ENCODE results near the gene ISY1. TPM values are rescaled to one million over a fixed set of nuclear protein-coding genes. Genes with fewer than 3 reads are reported as not detected.

The ISY1 gene
- total and polyA plus RNA-seq, 2 donors (not counting 1 experiment from before 2014, with no cell fraction given), result 26.4 to 49.6 TPM

- H2AFZ ChIP-seq (ENCODE audit: insufficient read depth, low read depth, low read length, poor library complexity, severe bottlenecking), result peak within 1 kb of the TSS; percentile 92
- H3K9ac ChIP-seq (ENCODE audit: low read length), result peak within 1 kb of the TSS; percentile 92
- TF ChIP-seq CTCF (IDR thresholded peaks at IDR 0.05) (no peak), EZH2 (IDR thresholded peaks at IDR 0.05; ENCODE audit: borderline replicate concordance, insufficient read depth, low read depth, low read length, poor library complexity, severe bottlenecking) (no peak)
- no peaks in the 10 kb centered on the region for H3K9me3 ChIP-seq (ENCODE audit: control extremely low read depth in 1 of 3, control insufficient read depth in 2 of 3, insufficient read depth in 1 of 3, low read length in 2 of 3)
- H3K79me2 ChIP-seq (ENCODE audit: control insufficient read depth, insufficient read depth, low read length), result peaks cover 79% of the 10 kb centered on the region
- no peaks in the 10 kb centered on the region for H3K27me3 Mint-ChIP-seq
- H3K4me3 ChIP-seq (ENCODE audit: control extremely low read depth in 1 of 5, extremely low read depth in 1 of 5, insufficient read depth in 1 of 5, low read depth in 2 of 5, low read length in 4 of 5), result peak within 1 kb of the TSS; percentile 71 to 100 (median 98)
- intact Hi-C loops (cut with micrococcal nuclease), result loop anchor here (1.0 to 5.0 kb wide), 9 partner anchors 22 to 456 kb away; partner anchors contain the start of genes ACAD9, COPG1, ISY1 and RAB7A
- WGBS (ENCODE audit: insufficient coverage), result under 1% methylated on average over 82 of the region's 83 CpGs
- peaks cover 31% of the 10 kb centered on the region for H4K20me1 ChIP-seq (ENCODE audit: control insufficient read depth, insufficient read depth, low read length, poor library complexity, severe bottlenecking)
- peaks cover 23 to 52% of the 10 kb centered on the region in 2 donors for H3K4me1 ChIP-seq (ENCODE audit: control insufficient read depth in 2 of 2, insufficient read depth in 2 of 2, low read length in 2 of 2)
- H3K27ac Mint-ChIP-seq, result peak within 1 kb of the TSS; percentile 99
- H3K27me3 ChIP-seq (replicated peaks in 1 of 4; ENCODE audit: control extremely low read depth in 1 of 4, control insufficient read depth in 3 of 4, insufficient read depth in 4 of 4, low read length in 3 of 4), result no peaks in the 10 kb centered on the region
- peak; percentile 95 for DNase-seq
- H3K4me2 ChIP-seq (replicated peaks; ENCODE audit: low read depth, low read length, poor library complexity, severe bottlenecking), result peak within 1 kb of the TSS; percentile 85
- peak within 1 kb of the TSS; percentile 89 for H3K4me3 Mint-ChIP-seq
- H3K36me3 ChIP-seq (replicated peaks in 1 of 2; ENCODE audit: control extremely low read depth in 1 of 2, control insufficient read depth in 1 of 2, extremely low read depth in 1 of 2, insufficient read depth in 2 of 2, low read length in 1 of 2), result peaks cover 0 to 6% of the 10 kb centered on the region in 2 experiments
- ChIA-PET CTCF (interaction anchor here (0.9 to 4.9 kb wide), 7 partner anchors 9 to 157 kb away, joined by 3 to 39 read pairs (median 4); partner anchors contain the start of gene COPG1), POLR2A (interaction anchor here (0.6 to 3.3 kb wide), 12 partner anchors 22 to 256 kb away, joined by 3 to 28 read pairs (median 4); partner anchors contain the start of genes COPG1, IFT122, MBD4 and RAB43)
- H3K9me3 Mint-ChIP-seq (ENCODE audit: insufficient read depth), result no peaks in the 10 kb centered on the region
- H3K27ac ChIP-seq (ENCODE audit: low read length in 2 of 2), result peak within 1 kb of the TSS; percentile 90 to 92
- H3K4me1 Mint-ChIP-seq, result peaks cover 44% of the 10 kb centered on the region
- ATAC-seq (ENCODE audit: low read depth), result peak; percentile 97
Observed at GRCh38 chr3:129183569-129184395, 22.9 kb upstream of the ISY1 start, which contains the start of gene CNBP. CNBP (minus strand) TSS chr3:129183896; CDS start chr3:129171757, 12,139 bp downstream.

All from B cell (primary cell).